ACC112 (cell line): ENCODE data around the gene MAP3K9.
"Not testable (repeated sequence)": the region's sequence is repeated elsewhere in the genome, so short reads cannot be mapped to it uniquely, and the experiment has no call there.

Experiments used
- H2AFZ ChIP-seq: fragments of 200-600 bp; sonication (generic); one replicate; pipeline ENCODE4 v1.6.0; 2017; ENCODE audit warnings: antibody characterized with exemption, low read length; ENCODE audit not compliant: unreplicated experiment
- H3K27ac ChIP-seq: fragments of 200-600 bp; sonication (generic); 2 replicates; pipeline ENCODE4 v1.5.1; 2014; ENCODE audit warnings: low read depth, mild to moderate bottlenecking, antibody characterized with exemption, low read length, moderate library complexity
- H3K27me3 ChIP-seq: fragments of 200-600 bp; sonication (generic); 2 replicates; pipeline ENCODE4 v1.6.1; 2014; ENCODE audit warnings: mild to moderate bottlenecking, antibody characterized with exemption, low read length, moderate library complexity, mixed read lengths; ENCODE audit not compliant: insufficient read depth
- H3K36me3 ChIP-seq: fragments of 200-600 bp; sonication (generic); 2 replicates; pipeline ENCODE4 v1.6.1; 2016; ENCODE audit warnings: mild to moderate bottlenecking, antibody characterized with exemption, low read length, moderate library complexity, mixed read lengths; ENCODE audit not compliant: insufficient read depth
- H3K4me1 ChIP-seq: fragments of 200-600 bp; sonication (generic); one replicate; pipeline ENCODE4 v1.6.1; 2016; ENCODE audit warnings: low read length, mixed read lengths; ENCODE audit not compliant: insufficient read depth, unreplicated experiment, control insufficient read depth
- H3K4me3 ChIP-seq: fragments of 200-600 bp; sonication (generic); 2 replicates; pipeline ENCODE4 v1.5.1; 2014; ENCODE audit warnings: mild to moderate bottlenecking, low read depth, low read length
- H3K79me2 ChIP-seq: fragments of 200-600 bp; sonication (generic); one replicate; pipeline ENCODE4 v1.6.0; 2016; ENCODE audit warnings: low read length; ENCODE audit not compliant: control insufficient read depth, unreplicated experiment, insufficient read depth

Gene MAP3K9

DNA sequence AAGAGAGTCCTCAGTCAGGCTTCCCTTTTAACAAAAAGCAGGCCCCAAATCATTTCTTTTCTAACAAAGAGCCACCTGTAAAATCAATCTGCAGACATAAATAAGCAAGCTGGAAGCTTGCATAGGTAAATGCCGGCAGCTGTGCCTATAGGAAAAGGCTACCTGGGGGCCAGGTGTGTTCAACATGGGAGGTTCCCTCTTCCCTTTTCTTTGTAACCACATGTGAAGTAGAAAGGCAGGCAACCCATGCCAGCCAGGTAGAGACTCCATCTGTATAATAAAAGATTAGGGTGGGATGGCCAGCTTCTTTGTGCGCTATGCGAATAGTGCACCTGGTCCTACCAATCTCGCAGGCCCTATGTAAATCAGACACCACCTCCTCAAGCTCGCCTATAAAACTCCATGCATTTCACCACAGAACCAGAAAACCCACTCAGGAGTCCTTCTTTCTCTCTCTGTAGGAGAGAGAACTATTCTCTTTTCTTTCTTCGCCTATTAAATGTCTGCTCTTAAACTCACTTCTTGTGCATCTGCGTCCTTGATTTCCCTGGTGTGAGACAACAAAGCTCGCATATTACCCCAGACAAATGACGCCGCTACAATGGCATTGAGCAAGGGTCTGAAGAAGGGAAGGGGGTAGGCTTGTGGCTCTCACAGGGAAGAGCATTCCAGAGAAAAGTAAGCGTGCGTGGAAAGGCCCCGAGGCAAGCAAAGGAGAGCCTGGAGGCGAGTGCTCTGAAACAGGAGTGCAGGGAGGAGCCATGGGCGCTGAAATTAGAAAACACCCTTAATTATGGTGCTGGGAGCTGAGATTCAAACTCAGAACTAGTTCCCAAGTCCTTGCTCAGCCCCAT lies 100.4 kb downstream of the MAP3K9 start:
- Histone ChIP-seq H3K4me1 (no peaks in the 10 kb centered on the region), H3K27ac (no peak overlapping the region), H3K36me3 (no peaks in the 10 kb centered on the region), H2AFZ (no peak overlapping the region), H3K27me3 (no peaks in the 10 kb centered on the region), H3K4me3 (no peak overlapping the region), H3K79me2 (no peaks in the 10 kb centered on the region)

DNA sequence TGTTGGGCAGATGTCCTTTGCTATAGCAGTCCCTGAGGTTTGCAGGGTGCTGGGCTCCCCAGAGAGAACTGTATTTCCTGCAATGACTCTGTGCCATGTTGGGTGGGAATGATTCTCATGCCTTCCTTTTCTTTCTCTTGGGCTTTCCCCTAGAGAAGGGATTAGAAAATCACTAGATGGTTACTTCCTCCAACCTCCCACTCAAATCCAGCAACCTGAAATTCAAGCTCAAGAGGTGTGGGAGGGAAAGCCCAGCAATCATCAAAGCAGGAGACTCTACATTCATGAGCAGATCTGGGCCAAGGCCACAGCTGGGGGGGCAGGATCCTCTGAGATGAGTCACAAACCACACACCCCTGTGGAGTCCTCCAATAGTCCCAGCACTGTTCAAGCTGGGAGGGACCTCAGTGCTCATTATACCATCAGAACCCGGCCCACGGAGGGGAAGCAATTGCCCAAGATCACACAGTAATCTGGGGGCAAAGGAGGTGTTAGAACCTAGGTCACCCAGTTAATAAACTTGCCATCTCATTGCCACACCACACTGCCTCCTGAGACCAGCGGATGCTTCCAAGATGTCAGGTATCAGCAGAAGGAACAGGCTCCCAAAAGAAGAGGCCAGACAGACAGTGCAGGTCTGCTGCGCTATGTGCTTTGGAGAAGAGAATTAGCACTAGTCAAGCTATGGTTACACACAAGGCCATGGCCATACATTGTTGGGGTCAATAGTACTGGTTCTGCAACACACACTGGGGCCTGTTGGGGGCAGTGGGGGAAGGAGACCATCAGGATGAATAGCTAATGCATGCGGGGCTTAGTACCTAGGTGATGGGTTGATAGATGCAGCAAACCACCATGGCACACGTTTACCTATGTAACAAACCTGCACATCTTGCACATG lies 101.9 kb downstream of the MAP3K9 start:
- no peaks in the 10 kb centered on the region for H3K27me3 ChIP-seq
- no peaks in the 10 kb centered on the region for H3K4me1 ChIP-seq
- no peaks in the 10 kb centered on the region for H3K79me2 ChIP-seq
- no peak overlapping the region for H3K4me3 ChIP-seq
- no peak overlapping the region for H3K27ac ChIP-seq
- no peaks in the 10 kb centered on the region for H3K36me3 ChIP-seq
- H2AFZ ChIP-seq: no peak overlapping the region

DNA sequence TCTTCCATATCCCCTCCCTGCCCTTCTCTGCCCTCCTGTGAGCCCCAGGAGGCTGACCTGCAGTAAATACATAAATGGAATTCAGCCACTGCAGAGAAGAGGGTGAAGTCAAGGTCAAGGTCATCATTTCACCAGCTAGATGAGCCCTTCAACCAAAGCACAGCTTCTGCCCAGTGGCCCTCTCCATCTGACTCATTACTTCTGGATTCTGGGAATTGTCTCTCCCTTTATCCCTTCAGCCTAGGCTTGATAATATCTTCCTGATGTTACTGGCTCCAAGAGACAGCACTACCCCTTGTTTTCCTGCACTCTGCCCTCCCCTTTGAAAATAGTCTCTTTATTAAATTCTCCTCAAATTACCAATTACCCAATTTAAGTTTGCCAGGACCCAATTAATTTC lies 103.1 kb downstream of the MAP3K9 start:
- no peak overlapping the region for H2AFZ ChIP-seq
- H3K4me3 ChIP-seq: no peak overlapping the region
- no peaks in the 10 kb centered on the region for H3K4me1 ChIP-seq
- H3K27ac ChIP-seq: no peak overlapping the region
- no peaks in the 10 kb centered on the region for H3K79me2 ChIP-seq
- no peaks in the 10 kb centered on the region for H3K36me3 ChIP-seq
- peaks cover 10% of the 10 kb centered on the region for H3K27me3 ChIP-seq

DNA sequence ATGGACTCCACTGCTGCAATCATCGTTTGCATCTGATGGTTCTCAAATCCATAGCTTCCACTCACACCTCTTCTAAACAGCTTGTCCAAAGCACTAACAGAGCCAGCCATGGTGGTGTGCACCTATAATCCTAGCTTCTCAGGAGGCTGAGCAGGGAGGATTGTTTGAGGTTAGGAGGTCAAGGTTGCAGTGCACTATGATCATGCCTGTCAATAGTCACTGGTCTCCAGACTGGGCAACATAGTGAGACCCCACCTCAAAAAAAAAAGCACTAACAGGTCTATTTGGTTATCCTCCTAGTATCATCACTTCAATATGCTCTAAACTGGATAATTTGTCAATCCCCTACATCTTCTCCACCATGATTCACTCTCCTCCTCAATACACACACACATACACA lies 104.4 kb downstream of the MAP3K9 start:
- H2AFZ ChIP-seq: no peak overlapping the region
- H3K4me3 ChIP-seq: no peak overlapping the region
- no peaks in the 10 kb centered on the region for H3K4me1 ChIP-seq
- H3K79me2 ChIP-seq: no peaks in the 10 kb centered on the region
- peaks cover 20% of the 10 kb centered on the region for H3K27me3 ChIP-seq
- H3K36me3 ChIP-seq: no peaks in the 10 kb centered on the region
- H3K27ac ChIP-seq: no peak overlapping the region

DNA sequence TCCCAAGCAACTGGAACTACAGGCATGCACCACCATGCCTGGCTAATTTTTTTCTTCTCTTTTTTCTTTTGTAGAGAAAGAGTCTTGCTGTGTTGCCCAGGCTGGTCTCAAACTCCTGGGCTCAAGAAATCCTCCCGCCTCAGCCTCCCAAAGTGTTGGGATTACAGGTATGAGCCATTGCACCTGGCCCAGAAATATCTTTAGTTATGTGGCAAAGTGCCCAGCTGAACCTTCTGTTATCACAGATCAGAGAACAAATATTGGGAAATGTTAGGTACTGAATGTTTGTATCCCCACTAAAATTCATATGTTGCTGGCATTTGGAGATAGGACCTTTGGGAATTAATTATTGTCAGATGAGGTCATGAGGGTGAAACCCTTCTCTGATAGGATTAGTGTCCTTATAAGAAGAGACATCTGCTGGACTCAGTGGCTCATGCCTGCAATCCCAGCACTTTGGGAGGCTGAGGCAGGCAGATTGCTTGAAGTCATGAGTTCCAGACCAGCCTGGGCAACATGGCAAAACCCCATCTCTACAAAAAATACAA lies 105.6 kb downstream of the MAP3K9 start:
- H3K27me3 ChIP-seq: peaks cover 20% of the 10 kb centered on the region
- H3K4me3 ChIP-seq, H3K36me3 ChIP-seq, H3K4me1 ChIP-seq, H3K79me2 ChIP-seq, H3K27ac ChIP-seq, H2AFZ ChIP-seq: not testable (repeated sequence)

DNA sequence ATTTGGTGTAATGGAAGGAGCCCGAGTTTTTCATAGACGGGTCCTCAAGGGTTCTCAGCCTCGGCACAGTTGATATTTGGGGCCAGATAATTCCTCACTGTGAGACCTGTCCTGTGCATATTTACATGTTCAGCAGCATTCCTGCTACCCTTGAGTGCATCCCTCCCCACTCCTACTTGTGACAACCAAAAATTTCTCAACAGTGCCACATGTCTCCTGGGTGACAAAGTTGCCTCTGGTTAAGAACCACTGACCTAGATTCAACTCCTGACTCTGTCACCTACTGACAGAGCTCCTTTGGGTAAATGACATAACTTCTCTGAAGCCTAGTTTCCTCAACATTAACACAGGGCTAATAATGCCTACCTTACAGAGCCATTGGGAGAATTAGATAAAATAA lies 107.2 kb downstream of the MAP3K9 start:
- Histone ChIP-seq H3K27ac (no peak overlapping the region), H3K27me3 (peaks cover 20% of the 10 kb centered on the region), H3K79me2 (no peaks in the 10 kb centered on the region), H3K4me3 (no peak overlapping the region), H3K36me3 (no peaks in the 10 kb centered on the region), H3K4me1 (peaks cover 14% of the 10 kb centered on the region), H2AFZ (no peak overlapping the region)

DNA sequence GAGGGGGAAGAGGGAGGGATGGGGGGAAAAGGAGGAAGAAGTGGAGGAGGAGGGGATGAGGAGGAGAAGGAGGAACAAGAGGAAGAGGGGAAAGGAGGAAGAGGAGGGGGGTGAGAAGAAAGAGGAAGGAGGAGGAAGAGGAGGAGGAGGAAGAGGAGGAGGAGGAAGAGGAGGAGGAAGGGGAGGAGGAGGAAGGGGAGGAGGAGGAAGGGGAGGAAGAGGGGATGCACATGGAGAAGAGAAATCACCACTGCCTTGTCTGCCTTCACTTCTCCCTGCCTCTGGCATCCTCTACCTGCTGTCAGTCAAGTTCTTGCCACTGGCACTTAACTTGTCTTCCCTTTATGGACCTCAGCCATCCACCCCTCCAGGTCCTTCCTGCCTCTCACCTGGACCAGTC lies 107.7 kb downstream of the MAP3K9 start:
- Histone ChIP-seq H3K4me1 (peaks cover 14% of the 10 kb centered on the region), H3K27me3 (peaks cover 20% of the 10 kb centered on the region), H3K27ac (no peak overlapping the region), H3K79me2 (no peaks in the 10 kb centered on the region), H3K4me3 (no peak overlapping the region), H3K36me3 (no peaks in the 10 kb centered on the region), H2AFZ (no peak overlapping the region)

DNA sequence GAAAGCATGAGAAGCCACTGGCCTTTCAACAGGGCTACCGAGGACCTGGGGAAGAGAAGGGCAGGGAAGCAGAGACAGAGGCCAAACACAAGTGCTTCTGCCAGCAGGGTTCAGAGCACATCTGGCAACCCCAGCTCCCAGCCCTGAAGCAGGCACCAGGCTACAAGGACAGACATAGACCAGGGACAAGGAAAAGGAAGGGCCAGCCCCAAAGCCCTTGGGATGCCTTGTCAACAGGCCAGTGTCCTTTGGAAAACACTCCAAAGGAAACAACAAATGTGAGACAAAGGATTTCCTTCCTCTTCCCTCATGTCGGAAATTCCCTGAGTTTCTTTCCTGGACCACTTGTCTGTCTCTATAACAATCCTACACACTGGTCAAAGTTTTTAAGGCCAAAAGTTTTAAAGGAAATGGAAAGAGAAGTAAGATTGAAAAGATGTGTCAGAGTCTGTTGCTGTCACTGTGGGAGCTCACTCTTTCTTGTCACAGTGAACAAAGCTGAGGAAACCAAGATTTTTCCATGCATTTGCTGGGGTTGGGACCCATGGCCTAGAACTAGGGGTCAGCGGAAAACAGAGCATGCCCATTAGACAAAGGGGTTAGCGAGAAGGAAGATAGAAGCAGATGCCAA lies 108.2 kb downstream of the MAP3K9 start:
- H2AFZ ChIP-seq: no peak overlapping the region
- H3K27me3 ChIP-seq: peaks cover 20% of the 10 kb centered on the region
- no peaks in the 10 kb centered on the region for H3K79me2 ChIP-seq
- H3K4me3 ChIP-seq: no peak overlapping the region
- H3K4me1 ChIP-seq: peaks cover 14% of the 10 kb centered on the region
- H3K27ac ChIP-seq: no peak overlapping the region
- no peaks in the 10 kb centered on the region for H3K36me3 ChIP-seq

DNA sequence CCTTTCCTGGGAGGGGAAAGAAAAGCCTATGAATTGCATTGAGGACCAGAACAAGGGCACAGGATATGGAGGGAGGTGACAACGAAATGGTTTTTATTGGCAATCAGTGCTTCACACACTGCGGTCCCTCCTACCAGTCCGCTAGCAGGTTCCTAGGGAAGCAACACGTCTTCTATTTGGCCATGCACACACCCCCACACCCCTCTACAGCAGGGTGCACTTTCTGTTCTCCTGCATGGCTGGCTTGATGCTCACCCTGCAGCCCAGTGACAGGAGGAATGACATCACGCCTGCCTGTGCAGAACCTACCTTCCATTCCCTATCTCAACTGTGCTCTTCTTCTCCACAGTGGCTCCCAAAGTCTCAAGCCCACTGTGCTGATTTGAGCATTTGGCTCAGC lies 109.7 kb downstream of the MAP3K9 start:
- Histone ChIP-seq H3K27ac (no peak overlapping the region), H3K27me3 (peaks cover 20% of the 10 kb centered on the region), H3K4me1 (peaks cover 14% of the 10 kb centered on the region), H3K36me3 (no peaks in the 10 kb centered on the region), H3K4me3 (no peak overlapping the region), H2AFZ (no peak overlapping the region), H3K79me2 (no peaks in the 10 kb centered on the region)

DNA sequence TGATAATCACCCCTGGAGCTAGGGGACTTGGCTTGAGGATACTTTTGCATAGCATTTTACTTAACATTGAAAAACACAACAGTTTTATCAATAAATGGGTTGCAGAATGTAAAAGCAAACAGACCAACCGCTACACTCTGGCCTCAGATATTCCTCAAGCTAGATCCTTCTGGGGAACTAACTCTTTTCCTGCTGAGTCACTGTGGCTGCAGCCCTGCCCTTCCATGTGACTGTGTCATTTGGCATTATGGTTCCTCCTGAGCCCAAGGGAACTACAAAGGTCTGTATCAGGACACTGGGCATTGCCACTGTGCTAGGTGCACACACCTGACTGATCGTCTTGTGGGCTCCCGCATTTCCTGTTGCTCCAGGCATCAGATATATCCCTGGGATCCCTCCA lies 111.0 kb downstream of the MAP3K9 start:
- Histone ChIP-seq H2AFZ (peak overlapping the region; percentile 4), H3K27me3 (peaks cover 20% of the 10 kb centered on the region), H3K4me1 (peaks cover 14% of the 10 kb centered on the region), H3K4me3 (no peak overlapping the region), H3K36me3 (no peaks in the 10 kb centered on the region), H3K27ac (no peak overlapping the region), H3K79me2 (no peaks in the 10 kb centered on the region)
